ENCODE results near the gene PSD2.
"Not testable (repeated sequence)": the region's sequence is repeated elsewhere in the genome, so short reads cannot be mapped to it uniquely, and the experiment has no call there.

The PSD2 gene

GRCh38 chr5:139792218-139792617 lies 3.4 kb upstream of the PSD2 start:
- no peak for DNase-seq

GRCh38 chr5:139792655-139793054 lies 3.0 kb upstream of the PSD2 start:
- DNase-seq = not testable (repeated sequence)

DNA sequence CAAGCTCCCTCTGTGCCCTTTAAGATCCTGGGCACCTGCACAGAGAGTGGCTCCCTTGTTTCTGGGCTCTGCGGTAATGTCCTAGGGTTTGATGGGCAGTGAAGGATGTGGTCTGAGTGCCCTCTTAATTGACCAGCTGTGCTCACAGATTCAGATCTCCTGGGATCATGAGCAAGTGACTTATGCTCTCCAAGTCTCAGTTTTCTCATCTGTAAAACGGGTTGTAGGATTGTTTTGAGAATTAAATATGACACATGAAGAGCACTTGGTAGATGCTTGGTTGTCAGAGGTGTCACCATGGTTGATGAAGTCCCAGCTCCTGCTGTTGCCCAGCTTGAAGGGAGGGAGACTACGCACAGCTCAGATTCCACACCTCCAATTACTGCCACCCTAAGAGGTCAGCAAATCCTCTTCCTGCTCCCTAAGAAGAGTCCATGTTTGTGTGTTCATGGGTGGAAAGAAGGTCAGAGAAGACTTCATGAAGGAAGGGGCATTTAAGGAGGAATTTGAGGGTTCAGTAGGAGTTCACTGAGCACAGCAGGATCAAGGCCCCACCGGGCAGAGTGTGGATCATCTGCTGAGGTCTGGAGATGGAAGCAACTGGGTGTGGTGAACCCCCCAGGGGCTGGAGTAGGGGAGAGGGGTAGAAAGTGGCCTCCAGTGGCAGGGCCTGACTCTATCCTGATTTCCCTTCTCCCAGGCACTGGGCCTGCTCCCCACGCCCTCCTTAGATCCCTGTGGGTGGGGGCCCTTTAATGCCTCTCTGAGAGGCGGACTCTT lies 1.4 kb upstream of the PSD2 start:
- no peak for DNase-seq

GRCh38 chr5:139796061-139796806 lies 626 bp downstream of the PSD2 start:
- no peak for DNase-seq

- no peak for DNase-seq
Observed at GRCh38 chr5:139797335-139797734, 1.7 kb downstream of the PSD2 start.

GRCh38 chr5:139797856-139798510 lies 2.4 kb downstream of the PSD2 start:
- no peak for DNase-seq

DNA sequence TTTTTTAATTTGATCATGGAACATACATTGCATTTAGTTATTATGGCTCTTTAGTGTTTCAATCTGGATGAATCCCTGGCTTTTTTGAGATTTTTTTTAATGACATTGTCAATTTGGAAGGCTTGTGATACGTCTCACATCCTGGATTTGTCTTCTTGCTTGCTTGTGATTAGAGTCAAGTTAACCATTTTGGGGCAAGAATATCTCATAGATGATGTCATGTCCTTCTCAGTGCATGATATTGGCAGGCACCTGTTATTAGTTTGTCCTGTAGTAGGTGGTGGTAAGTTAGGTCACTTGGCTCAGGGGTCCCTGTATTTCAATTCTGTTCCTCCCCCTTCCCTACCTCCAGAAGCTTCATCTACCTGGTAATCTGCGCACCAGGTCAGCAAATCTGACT lies 3.3 kb downstream of the PSD2 start:
- no peak for DNase-seq

GRCh38 chr5:139799359-139799758 lies 3.8 kb downstream of the PSD2 start:
- no peak for DNase-seq

DNA sequence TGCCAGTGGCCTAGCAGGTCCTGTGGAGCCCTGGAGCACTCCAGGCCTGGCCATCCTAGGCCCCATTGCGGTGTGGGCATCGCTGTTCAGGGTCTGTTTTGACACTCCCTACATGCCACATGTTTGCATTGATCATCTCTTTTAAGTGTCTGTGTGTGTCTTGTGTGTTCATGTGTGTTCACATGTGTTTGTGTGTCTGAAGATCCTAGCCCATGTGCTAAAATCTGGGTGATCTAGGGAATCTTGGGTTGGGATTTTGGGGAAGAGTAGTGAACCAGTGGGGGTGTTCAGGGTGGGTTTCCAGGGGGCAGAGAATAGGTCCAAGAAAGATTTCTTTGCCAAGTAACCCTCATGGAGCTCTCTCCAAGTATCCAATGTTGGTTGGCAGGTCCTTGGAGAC lies 8.4 kb downstream of the PSD2 start:
- no peak for DNase-seq

- no peak for DNase-seq
Observed at GRCh38 chr5:139804800-139805397, 9.3 kb downstream of the PSD2 start.

DNA sequence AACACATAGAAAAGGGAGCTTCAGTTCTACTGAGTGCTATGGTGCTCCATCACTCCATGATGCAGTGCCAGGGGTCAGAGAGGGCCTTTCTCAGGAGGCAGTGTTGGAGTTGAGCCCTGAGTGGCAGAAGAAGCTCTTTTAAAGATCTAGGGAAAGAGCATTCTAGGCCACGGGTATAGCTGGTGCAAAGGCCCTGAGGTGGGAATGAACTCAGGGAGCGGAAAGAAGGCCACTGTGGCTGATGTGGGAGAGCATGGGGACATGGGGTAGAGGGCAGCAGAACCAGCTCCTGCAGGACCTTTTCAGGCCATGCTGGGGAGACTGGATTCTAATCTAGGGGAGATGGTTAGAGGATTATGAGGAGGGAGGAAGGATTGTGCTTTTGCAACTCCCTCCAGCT lies 9.9 kb downstream of the PSD2 start:
- DNase-seq = no peak

- DNase-seq = no peak
Observed at GRCh38 chr5:139806111-139806510, 10.5 kb downstream of the PSD2 start.

DNA sequence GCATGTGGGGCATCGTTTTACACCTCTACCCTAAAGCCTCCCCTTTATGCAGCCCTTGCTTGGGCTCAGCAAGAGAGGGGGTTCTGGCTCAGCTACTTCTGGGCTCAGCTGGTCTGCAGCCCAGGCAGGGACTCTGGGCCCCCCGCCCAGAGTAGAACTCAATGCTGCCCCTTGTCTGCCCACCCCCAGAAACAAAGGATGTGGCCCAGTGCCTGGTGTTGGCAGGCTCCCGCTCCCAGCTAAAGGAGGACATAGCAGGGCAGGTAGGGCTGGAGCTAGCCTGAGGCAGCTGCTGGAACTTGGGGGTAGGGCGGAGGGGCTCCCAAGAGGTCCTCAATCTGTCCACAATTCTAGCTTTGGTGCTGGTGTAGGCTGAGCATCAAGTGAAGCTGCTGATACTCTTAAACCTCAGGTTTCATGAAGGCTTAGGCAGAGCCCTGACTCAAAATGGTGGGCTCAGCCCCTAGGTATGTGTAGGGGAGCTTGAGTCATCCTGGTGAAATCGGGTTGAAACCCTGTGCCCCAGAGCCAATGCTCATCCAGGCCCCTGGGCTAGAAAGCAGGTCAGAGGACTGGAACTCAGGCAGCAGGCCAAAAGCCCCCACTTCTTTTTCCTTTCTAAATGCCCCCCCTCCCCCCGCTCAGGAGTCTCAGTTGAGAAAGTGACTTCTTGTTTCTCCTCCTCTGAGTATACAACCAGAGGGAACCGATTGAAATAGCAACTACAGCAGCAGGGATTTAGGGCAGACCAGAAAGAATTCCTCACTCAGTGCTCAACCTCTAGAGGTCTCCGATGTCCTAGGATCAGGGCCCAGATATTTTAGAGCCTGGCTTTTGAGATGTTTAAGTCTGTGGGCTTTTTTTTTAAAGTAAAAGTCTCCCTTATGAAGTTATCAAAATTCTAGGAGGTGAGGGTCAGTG lies 11.4 kb downstream of the PSD2 start:
- no peak for DNase-seq

DNA sequence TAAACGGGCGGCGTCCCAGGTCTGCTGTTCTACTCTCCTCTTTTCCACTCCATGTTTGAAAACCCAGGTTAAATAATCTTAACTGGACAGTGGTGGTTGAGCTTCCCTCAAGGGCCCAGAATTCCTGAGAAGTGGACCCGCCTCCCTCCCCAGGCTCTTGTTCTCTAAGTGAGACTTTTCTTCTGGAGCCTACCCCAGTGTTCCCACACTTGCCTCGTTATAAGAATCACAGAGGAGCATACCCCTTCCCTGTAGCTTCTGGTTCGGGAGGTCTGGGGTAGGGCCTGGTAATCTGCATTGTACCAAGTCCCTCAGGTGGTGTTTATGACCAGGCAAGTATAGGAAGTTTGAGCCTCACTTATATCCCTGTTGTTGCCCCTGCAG lies 12.0 kb downstream of the PSD2 start:
- no peak for DNase-seq

DNA sequence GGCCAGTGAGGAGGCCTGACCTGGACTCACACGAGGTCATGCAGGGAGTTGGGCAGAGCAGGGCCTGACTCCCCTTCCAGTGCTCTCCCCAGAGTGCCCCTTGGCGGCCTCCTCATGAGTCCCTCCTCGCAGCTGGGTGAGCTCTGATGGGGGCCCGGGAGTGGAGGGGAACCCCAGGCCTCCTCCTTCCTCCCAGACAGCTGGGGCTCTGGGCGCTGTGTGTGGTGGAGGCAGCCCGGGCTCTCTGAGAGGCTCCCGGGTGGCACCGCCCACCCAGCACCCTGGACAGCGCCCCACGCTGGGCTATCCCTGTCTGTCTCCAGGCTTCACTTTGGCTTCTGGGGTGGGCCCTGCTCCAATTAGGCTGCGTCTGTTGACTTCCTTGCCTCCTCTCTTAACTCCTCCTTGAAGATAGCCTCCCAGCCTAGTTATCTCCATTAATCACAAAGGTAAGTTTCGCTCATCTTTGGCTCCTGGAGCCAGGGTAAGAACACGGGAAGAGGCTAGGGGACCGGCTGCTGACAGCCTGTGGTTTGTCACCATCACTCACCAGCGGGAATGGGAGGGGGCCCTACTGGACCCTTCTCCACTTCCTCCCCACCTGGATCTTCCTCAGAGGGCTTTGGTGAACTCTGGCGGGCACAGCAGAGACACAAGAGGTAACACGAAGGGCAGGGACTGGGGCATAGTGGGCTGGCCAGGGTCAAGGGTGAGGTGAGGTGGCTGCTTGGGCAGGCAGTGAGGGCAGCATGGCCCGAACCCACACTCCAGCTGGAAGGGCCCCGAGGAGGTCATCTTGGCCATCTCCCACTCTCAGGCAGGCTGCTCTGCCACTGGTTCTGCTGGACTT lies 13.1 kb downstream of the PSD2 start:
- DNase-seq = no peak

DNA sequence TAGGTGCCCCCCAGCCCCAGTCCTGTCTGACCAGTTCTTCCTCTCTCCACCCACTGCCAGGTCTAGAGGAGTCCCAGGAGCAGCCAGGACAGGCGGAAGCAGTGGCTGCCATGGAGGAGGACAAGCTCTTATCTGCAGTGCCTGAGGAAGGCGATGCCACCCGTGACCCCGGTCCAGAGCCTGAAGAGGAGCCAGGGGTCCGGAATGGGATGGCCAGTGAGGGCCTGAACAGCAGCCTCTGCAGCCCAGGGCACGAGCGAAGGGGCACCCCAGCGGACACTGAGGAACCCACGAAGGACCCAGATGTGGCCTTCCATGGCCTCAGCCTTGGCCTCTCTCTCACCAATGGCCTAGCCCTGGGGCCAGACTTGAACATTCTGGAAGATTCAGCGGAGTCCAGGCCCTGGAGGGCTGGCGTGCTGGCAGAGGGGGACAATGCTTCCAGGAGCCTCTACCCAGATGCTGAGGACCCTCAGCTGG lies 13.8 kb downstream of the PSD2 start:
- DNase-seq = no peak

DNA sequence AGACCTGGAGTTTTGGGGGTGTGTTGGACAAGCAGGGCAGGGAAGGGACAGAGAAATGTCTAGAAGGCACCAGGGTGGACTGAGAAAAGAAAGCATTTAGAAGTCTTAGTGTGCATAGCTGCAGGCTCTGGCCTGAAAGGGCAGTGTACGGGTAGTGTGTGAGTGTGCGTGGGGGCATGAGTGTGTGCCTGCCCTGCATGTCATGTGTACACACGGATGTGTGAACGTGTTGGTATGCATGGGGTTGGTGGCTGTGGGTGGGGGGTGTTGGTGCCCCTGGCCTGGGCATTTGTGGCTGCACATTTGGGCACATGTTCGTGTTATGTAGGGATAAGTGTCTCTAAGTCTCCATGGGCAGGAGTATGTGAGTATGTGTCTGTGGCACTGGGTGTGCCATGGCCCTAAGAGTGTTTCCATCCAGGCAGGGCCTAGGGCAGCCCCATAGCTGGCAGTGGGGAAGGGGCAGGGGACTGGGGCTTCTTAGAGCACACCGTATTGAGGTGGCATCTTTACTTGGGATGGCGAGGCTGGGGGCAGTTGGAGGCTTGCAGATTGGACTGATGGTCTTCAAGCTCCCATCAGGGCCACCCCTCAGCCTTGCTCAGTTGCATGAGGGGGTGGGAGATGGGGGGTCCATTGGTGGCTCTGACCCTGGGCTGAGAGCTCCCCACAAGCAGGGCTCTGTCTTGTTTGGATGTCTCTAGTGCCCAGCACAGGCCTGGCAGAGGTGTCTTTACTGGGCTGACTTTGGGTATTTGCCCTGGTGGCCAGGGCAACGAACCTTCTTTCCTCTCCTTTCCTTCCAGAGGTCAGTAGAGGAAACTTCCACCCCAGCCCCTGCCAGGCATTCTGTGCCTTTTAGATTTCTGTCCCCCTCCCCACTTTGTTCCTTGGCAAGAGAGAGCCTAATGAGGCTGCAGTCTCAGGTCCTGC lies 15.0 kb downstream of the PSD2 start:
- DNase-seq = no peak

- DNase-seq = no peak
Observed at GRCh38 chr5:139811274-139811607, 15.6 kb downstream of the PSD2 start.

DNA sequence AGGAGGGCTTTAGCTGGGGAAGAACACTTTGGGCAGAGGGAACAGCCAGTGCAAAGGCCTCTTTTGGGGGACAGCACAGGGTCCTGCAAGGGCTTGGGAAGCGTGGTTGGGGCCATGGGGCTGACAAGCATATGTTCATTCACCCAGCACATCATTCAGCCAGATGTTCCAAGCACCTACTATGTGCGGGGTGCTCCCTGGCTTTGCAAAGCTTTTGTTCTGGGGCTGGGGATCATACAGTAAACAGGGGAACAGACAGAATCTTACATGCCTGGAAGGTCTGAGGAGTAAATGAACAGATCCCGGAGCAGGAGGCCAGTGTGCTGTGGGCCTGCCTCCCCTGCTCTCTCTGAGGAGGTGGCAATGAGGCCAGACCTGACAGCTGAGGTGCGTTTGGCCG lies 16.7 kb downstream of the PSD2 start:
- DNase-seq = no peak
